Transverse colon (tissue), 4 donors: Measurements from ENCODE around the gene FLVCR2.

Experiments
- POLR2A ChIP-seq: fragments of 450-650 bp; IDR thresholded peaks from one replicate; pipeline ENCODE4 v1.6.1; 2016; ENCODE audit warnings: antibody characterized with exemption, mild to moderate bottlenecking, moderate library complexity
- POLR2AphosphoS5 ChIP-seq, 3 donors: sonication (generic); formaldehyde crosslinking; IDR thresholded peaks; one replicate each; pipeline ENCODE4 v1.6.1; 2016; ENCODE audit warnings: antibody characterized with exemption in 3 of 3
- TF ChIP-seq, protein P1 (sequence below), 5 experiments: fragments of 200-600 bp in 3 of 5; fragments of 450-650 bp in 2 of 5; sonication (generic) in 3 of 5; IDR thresholded peaks; 1 replicate in 2 of 5; 2 replicates in 3 of 5; pipeline ENCODE4 v1.5.1; 2016 to 2017; ENCODE audit warnings: antibody characterized with exemption in 5 of 5, inconsistent platforms in 3 of 5, mild to moderate bottlenecking in 2 of 5, moderate library complexity in 1 of 5

DNA sequence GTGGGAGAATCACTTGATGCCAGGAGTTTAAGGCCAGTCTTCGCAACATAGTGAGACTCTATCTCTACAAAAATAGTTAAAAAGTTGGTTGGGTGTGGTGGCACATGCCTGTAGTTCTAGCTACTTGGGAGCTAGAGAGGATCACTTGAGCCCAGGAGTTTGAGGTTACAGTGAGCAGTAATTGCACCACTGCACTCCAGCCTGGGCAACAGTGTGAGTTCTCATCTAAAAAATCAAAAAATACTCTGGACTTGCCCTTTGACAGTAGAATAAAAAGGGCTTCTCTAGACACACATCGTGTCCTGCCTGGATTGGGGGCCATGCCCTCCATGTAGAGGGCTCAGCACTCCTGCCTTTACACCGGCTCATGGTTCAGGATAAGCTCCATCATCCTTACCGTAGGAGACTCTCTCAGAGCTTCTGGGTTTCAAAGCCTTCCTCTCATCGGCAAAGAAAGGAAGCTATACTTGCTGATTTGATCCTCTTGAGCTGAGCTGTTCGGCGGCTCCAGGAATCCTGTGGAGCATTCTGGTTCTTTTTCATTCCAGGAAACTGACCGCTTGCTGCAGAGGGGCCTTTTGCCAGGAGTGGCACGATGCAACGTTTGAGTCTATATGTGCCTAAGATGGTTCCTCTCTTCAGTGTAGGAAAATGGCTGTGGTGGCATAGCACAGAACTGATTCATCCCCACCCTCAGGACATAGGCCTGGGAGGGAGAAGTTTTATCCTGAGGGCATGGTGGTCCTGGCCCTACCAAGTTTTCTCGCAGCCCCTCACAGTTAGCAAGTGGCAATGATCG is 29.6 kb downstream of the FLVCR2 start:
- TF ChIP-seq, protein P1, sequence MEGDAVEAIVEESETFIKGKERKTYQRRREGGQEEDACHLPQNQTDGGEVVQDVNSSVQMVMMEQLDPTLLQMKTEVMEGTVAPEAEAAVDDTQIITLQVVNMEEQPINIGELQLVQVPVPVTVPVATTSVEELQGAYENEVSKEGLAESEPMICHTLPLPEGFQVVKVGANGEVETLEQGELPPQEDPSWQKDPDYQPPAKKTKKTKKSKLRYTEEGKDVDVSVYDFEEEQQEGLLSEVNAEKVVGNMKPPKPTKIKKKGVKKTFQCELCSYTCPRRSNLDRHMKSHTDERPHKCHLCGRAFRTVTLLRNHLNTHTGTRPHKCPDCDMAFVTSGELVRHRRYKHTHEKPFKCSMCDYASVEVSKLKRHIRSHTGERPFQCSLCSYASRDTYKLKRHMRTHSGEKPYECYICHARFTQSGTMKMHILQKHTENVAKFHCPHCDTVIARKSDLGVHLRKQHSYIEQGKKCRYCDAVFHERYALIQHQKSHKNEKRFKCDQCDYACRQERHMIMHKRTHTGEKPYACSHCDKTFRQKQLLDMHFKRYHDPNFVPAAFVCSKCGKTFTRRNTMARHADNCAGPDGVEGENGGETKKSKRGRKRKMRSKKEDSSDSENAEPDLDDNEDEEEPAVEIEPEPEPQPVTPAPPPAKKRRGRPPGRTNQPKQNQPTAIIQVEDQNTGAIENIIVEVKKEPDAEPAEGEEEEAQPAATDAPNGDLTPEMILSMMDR (IDR thresholded peaks at IDR 0.05), result no peak
- TF ChIP-seq POLR2A, result no peak
- TF ChIP-seq POLR2AphosphoS5 (IDR thresholded peaks at IDR 0.05), result no peak
